ENCODE measurements around the gene SNAPC4. TPM values are rescaled to one million over a fixed set of nuclear protein-coding genes. Genes with fewer than 3 reads are reported as not detected.

Gene SNAPC4
- total RNA-seq, 1 donor from 2014 or later = 3.5 TPM

GRCh38 chr9:136372561-136373299 lies 27.2 kb downstream of the SNAPC4 start:
- peak; percentile 4 to 33 for DNase-seq (ENCODE audit: low read depth in 2 of 2)

GRCh38 chr9:136372006-136372405 lies 28.0 kb downstream of the SNAPC4 start:
- DNase-seq (ENCODE audit: low read depth in 2 of 2) = no peak

DNA sequence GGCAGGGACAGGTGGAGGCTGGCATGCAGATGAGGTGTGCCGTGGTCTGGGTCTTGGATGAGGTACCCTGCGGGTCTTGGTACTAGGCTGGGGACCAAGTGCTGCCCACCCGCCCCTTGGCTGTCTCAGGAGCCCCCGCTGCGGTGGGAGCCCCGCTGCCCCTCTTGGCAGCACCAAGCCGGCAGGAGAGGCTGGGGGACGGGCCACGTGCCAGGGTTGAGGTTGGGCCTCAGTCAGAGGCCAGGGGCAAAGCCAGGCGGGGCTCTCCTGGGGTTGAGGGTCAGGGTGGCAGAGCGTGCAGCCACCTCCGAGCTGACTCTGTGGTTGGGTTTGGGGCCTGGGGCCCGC lies 28.5 kb downstream of the SNAPC4 start:
- DNase-seq (ENCODE audit: low read depth in 2 of 2) = no peak

DNA sequence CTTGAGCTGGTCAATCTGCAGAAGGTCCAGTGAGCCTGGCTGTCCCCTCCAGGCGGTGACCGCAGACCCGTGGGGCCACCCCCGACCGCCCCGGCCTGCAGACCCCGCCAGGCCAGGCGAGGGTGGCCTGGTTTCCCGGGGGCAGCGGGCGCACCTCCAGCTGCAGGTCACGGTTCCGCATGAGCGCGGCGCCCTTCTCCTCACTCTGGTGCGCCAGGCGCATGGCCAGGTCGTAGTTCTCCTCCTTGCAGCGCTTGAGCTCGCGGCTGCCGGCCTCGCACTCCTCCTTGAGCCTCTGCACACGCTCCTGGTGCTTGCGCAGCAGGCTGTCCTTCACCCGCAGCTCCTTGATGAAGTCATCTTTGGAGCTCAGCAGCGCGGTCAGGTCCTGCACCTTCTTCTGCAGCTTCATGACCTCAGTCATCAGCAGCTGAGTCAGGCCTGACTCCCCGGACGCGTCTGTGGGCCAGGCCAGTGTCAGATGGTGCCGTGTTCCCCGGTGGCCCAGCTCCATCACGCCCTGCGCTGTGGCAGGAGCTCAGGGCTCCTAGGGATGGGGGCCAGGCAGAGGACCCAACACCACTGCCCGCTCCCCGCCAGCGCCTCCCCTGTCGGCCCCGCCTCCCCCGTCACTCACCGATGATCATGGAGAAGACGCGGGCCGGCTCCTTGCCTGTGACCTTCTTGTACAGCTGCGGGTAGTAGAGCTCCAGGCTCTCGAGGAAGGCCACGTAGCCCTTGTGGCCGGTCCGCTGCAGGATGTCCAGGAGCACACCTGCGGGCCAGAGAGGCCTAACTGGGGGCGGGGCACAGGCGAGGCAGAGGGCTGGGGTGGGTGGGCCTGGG lies 29.1 kb downstream of the SNAPC4 start:
- no peak for DNase-seq (ENCODE audit: low read depth in 2 of 2)

GRCh38 chr9:136370037-136370436 lies 29.9 kb downstream of the SNAPC4 start:
- DNase-seq (ENCODE audit: low read depth in 2 of 2) = no peak

GRCh38 chr9:136368190-136368589 lies 31.8 kb downstream of the SNAPC4 start:
- DNase-seq (ENCODE audit: low read depth in 2 of 2) = no peak

GRCh38 chr9:136367296-136368145 lies 32.4 kb downstream of the SNAPC4 start:
- DNase-seq (ENCODE audit: low read depth in 2 of 2) = no peak

DNA sequence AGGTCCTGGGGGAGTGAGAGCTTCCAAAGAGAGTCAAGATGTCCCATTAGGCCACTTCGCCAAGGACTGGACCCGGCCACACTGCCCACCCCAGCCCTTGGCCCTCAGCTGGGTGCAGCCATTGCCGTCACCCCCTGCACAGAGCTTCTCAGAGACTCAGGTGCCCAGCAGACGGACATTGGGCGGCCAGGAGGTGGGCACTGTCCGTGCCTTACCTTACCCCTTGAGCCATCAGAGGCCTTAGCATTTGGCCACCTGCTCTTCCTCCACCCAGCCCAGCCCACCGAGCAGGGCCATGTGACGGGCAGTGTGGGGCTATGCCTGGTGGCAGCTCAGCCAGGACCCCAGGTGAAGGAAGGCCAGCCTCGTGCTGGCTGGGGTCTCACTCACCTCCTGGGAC lies 33.1 kb downstream of the SNAPC4 start:
- DNase-seq (ENCODE audit: low read depth in 2 of 2) = no peak

GRCh38 chr9:136365775-136366222 lies 34.2 kb downstream of the SNAPC4 start:
- DNase-seq (ENCODE audit: low read depth in 2 of 2) = no peak

DNA sequence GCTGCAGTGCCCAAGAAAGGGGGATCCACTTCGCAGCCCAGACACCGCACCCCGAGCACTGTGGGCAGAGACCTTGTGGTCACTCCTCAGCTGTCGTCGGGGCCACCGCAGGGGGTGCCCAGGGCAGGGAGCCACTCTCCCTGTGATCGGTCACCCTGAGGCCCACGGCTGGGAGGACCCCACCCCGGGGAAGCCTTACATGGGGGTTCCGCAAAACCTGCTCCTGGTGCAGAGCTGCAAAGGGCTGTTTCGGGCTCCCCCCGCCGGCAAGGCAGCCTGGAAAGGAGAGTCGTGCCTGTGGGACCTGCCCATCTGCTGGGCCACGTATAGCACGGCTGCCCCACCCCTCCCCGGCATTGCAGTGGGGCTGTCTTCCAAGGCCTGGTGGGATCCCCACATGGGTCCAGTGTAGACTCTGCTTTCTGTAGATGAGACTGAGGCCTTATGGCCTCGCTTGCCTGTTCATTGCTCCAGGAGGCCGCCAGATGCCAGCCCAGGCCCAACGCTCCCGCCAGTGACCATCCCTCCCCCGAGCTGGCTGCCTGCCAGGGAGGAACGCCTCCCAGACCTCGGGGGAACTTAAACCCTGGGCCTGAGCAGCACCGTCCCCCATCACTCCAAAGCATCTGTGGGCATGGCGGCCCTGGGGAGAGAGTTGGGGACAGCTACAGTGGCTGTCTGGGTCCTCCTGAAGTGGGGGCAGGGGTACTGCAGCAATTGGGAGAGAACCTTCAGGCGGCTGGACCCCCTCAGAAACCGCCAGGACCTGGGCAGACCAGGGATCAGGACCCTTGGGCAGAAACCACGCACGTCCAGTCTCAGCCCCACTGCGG lies 34.8 kb downstream of the SNAPC4 start:
- DNase-seq (ENCODE audit: low read depth in 2 of 2) = no peak

DNA sequence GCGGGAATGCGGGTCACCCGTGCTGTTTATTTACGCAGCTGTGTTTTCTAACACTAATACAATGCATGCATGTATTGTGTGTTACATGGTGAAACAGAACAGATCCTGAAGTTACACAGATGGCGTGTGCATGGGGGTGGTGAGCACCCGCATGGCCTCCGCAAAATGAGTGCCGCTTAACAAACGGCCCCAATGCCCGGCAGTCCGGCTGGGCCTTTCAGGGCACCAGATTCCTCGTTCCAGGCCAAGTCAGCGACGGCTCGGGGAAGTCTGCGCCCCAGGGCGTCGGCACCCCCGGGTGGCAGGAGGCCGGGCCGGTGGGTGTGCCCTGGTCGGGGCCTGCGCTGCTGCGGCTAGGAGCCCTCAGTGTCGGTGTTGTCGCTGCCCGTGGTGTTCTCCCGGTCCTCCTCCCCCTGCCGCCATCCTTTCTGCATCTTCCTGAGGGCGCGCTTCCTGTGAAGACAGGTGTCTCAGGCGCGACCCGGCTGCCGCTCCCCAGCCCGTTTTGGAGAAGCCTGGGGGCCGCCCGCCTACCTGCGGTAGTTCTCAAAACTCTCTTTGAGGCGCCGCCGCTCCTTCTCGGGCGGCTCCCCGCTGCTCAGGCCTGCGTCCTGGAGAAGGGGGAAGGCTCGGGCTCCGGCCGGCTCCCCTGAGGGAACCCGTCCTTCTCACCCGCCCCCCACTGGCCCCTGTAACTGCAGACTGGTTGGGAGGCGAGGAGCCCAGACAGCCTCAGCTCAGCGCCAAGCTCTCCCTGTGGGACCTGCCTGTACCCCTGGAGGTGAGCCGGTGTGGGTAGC lies 35.8 kb downstream of the SNAPC4 start:
- no peak for DNase-seq (ENCODE audit: low read depth in 2 of 2)

- DNase-seq (ENCODE audit: low read depth in 2 of 2) = peak; percentile 84 to 95
These were observed 36.6 kb downstream of the SNAPC4 start, which contains the start of gene DNLZ for GRCh38 chr9:136363106-136363948. DNLZ (minus strand) TSS chr9:136363744; CDS start chr9:136363714, 30 bp downstream.

DNA sequence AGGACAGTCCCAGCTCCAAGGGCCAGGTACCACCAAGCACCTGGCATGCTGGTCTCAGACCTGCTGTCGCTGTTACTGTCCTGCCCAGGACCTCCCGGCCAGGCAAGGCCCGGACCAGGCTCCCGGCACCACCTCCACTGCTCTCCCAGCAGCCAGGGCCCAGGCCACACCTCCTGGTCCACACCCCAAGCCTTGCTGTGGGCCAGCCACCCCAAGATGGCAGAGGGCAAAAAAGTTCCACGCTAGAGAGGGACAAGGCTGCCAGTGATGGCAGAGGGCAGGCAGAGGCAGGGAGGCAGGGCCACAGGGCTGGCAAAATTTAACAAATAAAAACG lies 37.6 kb downstream of the SNAPC4 start:
- DNase-seq (ENCODE audit: low read depth in 2 of 2) = no peak

DNA sequence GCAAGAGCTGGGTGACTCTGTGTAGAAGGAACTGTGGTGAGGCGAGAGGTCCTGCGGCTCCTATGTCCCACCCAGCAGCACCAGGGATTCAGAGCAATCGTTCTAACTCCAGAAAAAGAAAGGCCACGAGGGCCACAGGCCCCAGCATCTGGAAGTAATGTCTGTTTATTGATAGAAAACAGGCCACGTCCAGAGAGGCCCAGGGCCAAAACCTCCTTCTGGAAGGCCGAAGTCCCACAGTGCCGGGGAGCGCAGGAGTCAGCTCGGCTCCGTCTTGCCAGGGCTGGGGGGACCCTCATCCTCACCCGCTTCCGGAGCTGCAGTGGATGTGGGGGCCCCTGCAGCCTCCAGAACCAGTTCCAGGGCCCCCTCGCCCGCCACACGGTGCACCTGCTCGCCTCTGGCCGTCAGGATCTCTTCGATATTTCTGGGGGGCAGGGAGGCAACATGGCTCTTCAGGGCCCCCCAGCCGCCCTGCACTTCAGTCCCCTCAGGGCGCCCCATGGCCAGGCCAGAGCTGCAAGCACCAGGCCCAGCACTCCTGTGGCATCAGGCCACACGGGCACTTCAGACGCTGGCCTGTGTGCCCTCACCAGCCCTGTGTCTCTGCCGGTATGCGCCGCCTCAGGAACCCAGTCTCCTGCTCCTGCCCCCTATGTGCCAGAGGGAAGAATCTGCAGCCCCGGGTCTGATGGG lies 38.1 kb downstream of the SNAPC4 start:
- DNase-seq (ENCODE audit: low read depth in 2 of 2) = no peak

DNA sequence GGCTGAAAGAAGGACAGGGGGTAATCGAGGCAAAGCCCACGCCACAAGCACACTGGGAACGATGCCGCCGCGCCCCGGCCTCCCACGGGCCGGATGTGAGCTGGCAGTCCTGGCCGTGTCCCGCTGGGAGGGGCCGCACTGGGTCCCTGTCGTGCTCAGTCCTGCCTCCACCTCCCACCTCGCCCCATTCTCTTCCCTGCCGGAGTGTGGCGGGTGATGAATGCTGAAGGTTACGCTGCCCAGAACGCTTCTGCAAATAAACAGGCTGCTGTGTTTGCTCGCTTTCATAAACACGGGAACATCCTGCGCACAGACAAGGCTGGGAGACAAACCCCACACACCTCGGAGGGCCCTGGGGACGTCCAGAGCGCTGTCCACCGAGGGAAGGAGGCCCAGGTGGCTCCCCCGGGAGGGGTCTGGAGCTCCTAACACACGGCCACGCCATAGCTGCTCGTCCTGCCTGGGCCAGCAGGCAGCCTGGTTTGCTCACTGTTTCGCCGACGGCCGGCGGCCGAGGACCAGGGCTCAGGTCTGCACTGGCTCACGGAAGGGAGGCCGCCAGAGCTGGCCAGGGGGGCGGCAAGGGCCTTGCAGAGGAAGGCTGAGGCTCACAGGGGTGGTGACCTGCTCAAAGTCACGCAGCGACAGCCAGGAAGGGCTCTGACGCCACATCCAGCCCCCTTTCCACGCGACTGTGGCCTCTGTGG lies 38.8 kb downstream of the SNAPC4 start:
- DNase-seq (ENCODE audit: low read depth in 2 of 2) = no peak

DNA sequence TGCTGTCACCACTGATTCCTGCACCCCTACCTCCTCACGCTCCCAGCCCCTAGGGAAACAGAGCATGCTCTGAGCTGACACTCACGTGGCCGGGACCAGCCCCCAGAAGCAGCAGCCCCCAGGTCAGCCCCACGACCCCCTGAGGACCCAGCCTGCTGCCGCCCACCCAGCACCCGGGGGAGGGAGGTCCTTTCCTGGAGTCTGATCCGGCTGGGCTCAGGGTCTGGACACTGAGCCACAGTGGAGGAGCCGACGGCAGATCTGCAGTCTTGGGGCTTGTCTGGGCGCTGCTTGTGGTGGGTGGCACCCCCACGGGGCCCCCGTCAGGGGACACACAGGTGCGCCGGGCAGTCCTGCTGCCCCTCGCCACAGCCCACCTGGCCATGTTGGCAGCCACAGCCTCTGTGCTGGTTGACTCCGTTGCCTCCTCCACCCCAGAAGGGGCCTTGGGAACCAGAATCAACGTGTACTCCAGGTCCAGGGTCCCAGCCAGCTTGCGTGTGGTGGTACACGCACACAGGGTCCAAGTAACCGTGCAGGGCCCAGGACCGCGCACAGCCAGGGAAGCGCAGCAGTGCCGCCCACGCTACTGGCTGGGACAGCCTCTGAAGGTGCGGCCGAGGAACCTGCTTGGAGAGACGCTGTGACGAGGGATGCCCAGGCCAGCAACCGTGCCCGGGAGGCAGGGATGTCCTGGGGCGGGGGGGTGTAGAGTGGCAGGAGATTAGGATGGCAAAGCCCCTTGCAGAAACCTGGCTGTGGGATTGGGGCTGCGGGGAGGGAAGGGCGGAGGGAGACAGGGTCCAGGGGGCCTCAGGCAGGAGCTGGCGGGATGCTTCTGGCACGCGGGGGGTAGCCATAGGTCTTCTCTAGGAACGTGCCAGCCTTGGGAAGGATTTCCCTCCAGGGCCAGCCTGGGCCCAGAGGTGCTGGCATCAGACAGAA lies 39.9 kb downstream of the SNAPC4 start:
- no peak for DNase-seq (ENCODE audit: low read depth in 2 of 2)

- no peak for DNase-seq (ENCODE audit: low read depth in 2 of 2)
These were observed 41.1 kb downstream of the SNAPC4 start for GRCh38 chr9:136358888-136359287.
